K562 (cell line): ENCODE data around the gene GOLGA6L26. TPM values are rescaled to one million over a fixed set of nuclear protein-coding genes. Genes with fewer than 3 reads are reported as not detected.
"Not testable (repeated sequence)": the region's sequence is repeated elsewhere in the genome, so short reads cannot be mapped to it uniquely, and the experiment has no call there.

Experiments used
- ATAC-seq: fragments of 200-7000 bp; cut with Tn5 transposase; 3 replicates; pipeline ENCODE4 v1.9.1; 2020; ENCODE audit warnings: moderate library complexity
- BruUV-seq: library from RNA; stranded (reverse); fragments of 400-500 nt; replicated peaks from 2 replicates; lab custom pipeline; 2021; lab: Mats Ljungman, UMichigan
- CTCF ChIA-PET: fragments of 300-600 bp; formaldehyde crosslinking; extraction: SDS; loops from one replicate; lab custom pipeline; 2021; ENCODE audit warnings: low intra/inter-chr PET ratio; lab: Yijun Ruan, JAX
- POLR2A ChIA-PET: fragments of 300-600, 350-650 bp; sonication (Branson Sonifier 250); formaldehyde crosslinking; extraction: SDS; loops from one replicate; lab custom pipeline; 2021; ENCODE audit warnings: antibody characterized with exemption, inconsistent platforms; lab: Yijun Ruan, JAX
- DNase-seq, 4 experiments: peaks; one replicate each; pipeline versions ENCODE4 v3.0.0 to v3.0.0-alpha.2; 2011 to 2018; ENCODE audit warnings: low spot score in 3 of 4, mixed read lengths in 3 of 4; ENCODE audit errors: extremely low read depth in 1 of 4
- FAIRE-seq: peaks from 2 replicates; lab custom pipeline; 2011; peaks lifted over from hg19 to GRCh38; lab: Jason Lieb, UNC
- H2AFZ ChIP-seq: 2 replicates; pipeline ENCODE4 v1.6.0; 2011; ENCODE audit warnings: low read depth, low read length, control low read depth, inconsistent platforms
- H3K27ac ChIP-seq: fragments of 200-600 bp; 3 replicates; pipeline ENCODE4 v1.8.0; 2011; ENCODE audit warnings: low read depth, mild to moderate bottlenecking, control low read depth, inconsistent platforms, low read length, moderate library complexity, mixed read lengths; ENCODE audit errors: extremely low read depth
- H3K27me3 ChIP-seq, 2 experiments: fragments of 300-600 bp in 1 of 2; 2 replicates in 1 of 2; 3 replicates in 1 of 2; pipeline versions ENCODE4 v1.6.0 to v1.8.0; 2011; ENCODE audit warnings: inconsistent platforms in 2 of 2, low read length in 2 of 2, mild to moderate bottlenecking in 1 of 2, mixed read lengths in 1 of 2, moderate library complexity in 1 of 2; ENCODE audit not compliant: control insufficient read depth in 2 of 2, insufficient read depth in 2 of 2
- H3K36me3 ChIP-seq: fragments of 300-600 bp; 3 replicates; pipeline ENCODE4 v1.8.0; 2011; ENCODE audit warnings: mild to moderate bottlenecking, low read length, inconsistent platforms; ENCODE audit not compliant: control insufficient read depth, insufficient read depth
- H3K4me1 ChIP-seq, 2 experiments: fragments of 200-600 bp in 1 of 2; replicated peaks in 1 of 2; 2 replicates in 1 of 2; 3 replicates in 1 of 2; pipeline versions ENCODE4 v1.5.1 to v1.8.0; 2011; ENCODE audit warnings: inconsistent platforms in 2 of 2, low read length in 2 of 2, mild to moderate bottlenecking in 1 of 2, mixed read lengths in 1 of 2, moderate library complexity in 1 of 2; ENCODE audit not compliant: control insufficient read depth in 2 of 2, insufficient read depth in 2 of 2
- H3K4me2 ChIP-seq: 2 replicates; pipeline ENCODE4 v1.6.1; 2011; ENCODE audit warnings: low read length, control low read depth, inconsistent platforms, mixed read lengths; ENCODE audit not compliant: insufficient read depth
- H3K4me3 ChIP-seq: fragments of 200-600 bp; sonication (generic), shearing (Covaris generic); 2 replicates; pipeline ENCODE4 v1.5.1; 2016; ENCODE audit warnings: control low read depth, inconsistent platforms
- H3K79me2 ChIP-seq: fragments of 200-600 bp; 3 replicates; pipeline ENCODE4 v1.8.0; 2011; ENCODE audit warnings: low read length, inconsistent platforms; ENCODE audit not compliant: control insufficient read depth, insufficient read depth
- H3K9ac ChIP-seq, 2 experiments: 2 replicates each; pipeline versions ENCODE4 v1.6.0 to v1.6.1; 2011; ENCODE audit warnings: low read depth in 2 of 2, low read length in 2 of 2, control low read depth in 1 of 2, inconsistent platforms in 1 of 2, mild to moderate bottlenecking in 1 of 2, mixed read lengths in 1 of 2; ENCODE audit not compliant: insufficient read depth in 1 of 2
- H3K9me1 ChIP-seq: one replicate; pipeline ENCODE4 v1.6.0; 2011; ENCODE audit warnings: inconsistent platforms, mild to moderate bottlenecking, low read length, moderate library complexity; ENCODE audit not compliant: control insufficient read depth, insufficient read depth
- H3K9me3 ChIP-seq: replicated peaks from 2 replicates; pipeline ENCODE4 v1.5.1; 2011; ENCODE audit warnings: low read depth, low read length, inconsistent platforms; ENCODE audit not compliant: control insufficient read depth, insufficient read depth
- H4K20me1 ChIP-seq: replicated peaks from 2 replicates; pipeline ENCODE4 v1.6.1; 2011; ENCODE audit warnings: low read length, inconsistent platforms, mixed read lengths; ENCODE audit not compliant: control insufficient read depth, insufficient read depth
- ETV1 ChIP-seq: fragments of 450-650 bp; conservative IDR thresholded peaks from 2 replicates; pipeline ENCODE4 v1.6.1; 2016; ENCODE audit warnings: missing genetic modification characterization, control low read depth, low read depth, missing compliant biosample characterization
- PKNOX1 ChIP-seq: fragments of 450-650 bp; IDR thresholded peaks from 2 replicates; pipeline ENCODE4 v1.6.1; 2016
- RAD21 ChIP-seq, 2 experiments: fragments of 250-450 bp in 1 of 2; fragments of 450-650 bp in 1 of 2; sonication (Bioruptor Pico) in 1 of 2; formaldehyde crosslinking in 1 of 2; IDR thresholded peaks in 1 of 2; conservative IDR thresholded peaks in 1 of 2; 2 replicates each; pipeline versions ENCODE4 v1.4.0 to v1.8.0; 2020 to 2022; ENCODE audit warnings: mild to moderate bottlenecking in 2 of 2, moderate library complexity in 1 of 2
- RHOXF2B ChIP-seq: fragments of 250-450 bp; sonication (Bioruptor Pico); conservative IDR thresholded peaks from 2 replicates; pipeline ENCODE4 v1.5.1; 2021
- SRSF1 ChIP-seq: fragments of 200-400 bp; formaldehyde crosslinking; IDR thresholded peaks from 2 replicates; pipeline ENCODE4 v1.6.1; 2017; ENCODE audit warnings: mild to moderate bottlenecking, low read depth, low read length, moderate library complexity
- ZNF586 ChIP-seq: fragments of 450-650 bp; formaldehyde crosslinking; conservative IDR thresholded peaks from 2 replicates; pipeline ENCODE4 v1.4.0; 2020; ENCODE audit warnings: mild to moderate bottlenecking, moderate library complexity
- ZNF696 ChIP-seq: fragments of 250-450 bp; sonication (Bioruptor Pico); conservative IDR thresholded peaks from 2 replicates; pipeline ENCODE4 v1.4.0; 2020; ENCODE audit warnings: mild to moderate bottlenecking, moderate library complexity
- WGBS: fragments of 100-300 bp; shearing (Covaris generic); methylation state at CpG from one replicate; pipeline ENCODE4 v1.1.6; 2016; ENCODE audit warnings: low coverage, mixed read lengths; ENCODE audit not compliant: insufficient coverage; ENCODE audit errors: missing lambda C conversion rate; 5-methylcytosine and 5-hydroxymethylcytosine counted together
- in situ Hi-C: fragments of 300-500 bp; cut with MboI; formaldehyde crosslinking; loops from 4 replicates; pipeline ENCODE4 v1.15.0; 2018; ENCODE audit warnings: inconsistent platforms, mixed read lengths
- intact Hi-C: fragments of 100-400 bp; cut with micrococcal nuclease; formaldehyde crosslinking; loops from 2 replicates; pipeline ENCODE4 v1.14.2; 2022
- polyA plus RNA-seq, 8 experiments: library from polyadenylated mRNA; depleted of rRNA in 4 of 8; stranded (reverse) in 5 of 8; unstranded in 3 of 8; fragments of >200 nt; fragmentation: Nextera tagmentation in 2 of 8; fragmentation: Illumina TruSeq in 1 of 8; extraction: Ambion mirVana in 2 of 8; extraction: Trizol in 1 of 8; gene quantifications; 2 replicates each; pipeline versions ENCODE4 v1.2.1 to v1.2.3, GENCODE V29; 2011 to 2014; ENCODE audit warnings: inconsistent platforms in 1 of 8, missing spikeins in 1 of 8
- total RNA-seq, 7 experiments: library from RNA; depleted of rRNA in 6 of 7; stranded (reverse); fragments of >200 nt in 6 of 7; fragmentation: Illumina TruSeq in 2 of 7; extraction: Trizol in 2 of 7; gene quantifications; 2 replicates each; pipeline versions ENCODE4 v1.2.1 to v1.2.3, GENCODE V29; 2011 to 2021; ENCODE audit warnings: low replicate concordance in 1 of 7

Gene GOLGA6L26
- total and polyA plus RNA-seq, 9 of the 15 experiments (the other 6 are each of a cell fraction or from before 2014, with no cell fraction given) = not detected

GRCh38 chr15:23370578-23370977 is 36.6 kb upstream of the GOLGA6L26 start:
- CTCF ChIA-PET = no interaction called here
- FAIRE-seq = no peak

GRCh38 chr15:23364261-23364660 is 30.3 kb upstream of the GOLGA6L26 start:
- ATAC-seq, H3K4me1 ChIP-seq, H4K20me1 ChIP-seq, H3K79me2 ChIP-seq, in situ Hi-C loops, H3K27ac ChIP-seq, H2AFZ ChIP-seq, H3K9me1 ChIP-seq, H3K4me3 ChIP-seq, DNase-seq, H3K4me2 ChIP-seq, CTCF ChIA-PET, H3K9me3 ChIP-seq, FAIRE-seq: not testable (repeated sequence)
- 5% methylated on average over 4 of the region's 9 CpGs for WGBS
- TF ChIP-seq RAD21 (CRISPR knock-in tag; conservative IDR thresholded peaks at IDR 0.05 in 1 of 2, IDR thresholded peaks at IDR 0.05 in 1 of 2) = peak in 1 of 2 experiments; percentile 55; a peak in 3 of 4 replicates
- TF ChIP-seq, all 486 proteins: peak for 1; not testable (repeated sequence) for 485
- H3K9ac ChIP-seq, H3K27me3 ChIP-seq, H3K36me3 ChIP-seq, BruUV-seq, intact Hi-C loops, POLR2A ChIA-PET: not testable (repeated sequence)

More at GRCh38 chr15:23370578-23370977, 36.6 kb upstream of the GOLGA6L26 start:
- no peak overlapping the region for H3K4me2 ChIP-seq
- no peak overlapping the region for H3K4me3 ChIP-seq
- POLR2A ChIA-PET = interaction anchor here (0.5 kb wide), 1 partner anchor 478 kb away, joined by 3 read pairs; no protein-coding TSS in a partner anchor
- no peak overlapping the region for H2AFZ ChIP-seq
- H3K79me2 ChIP-seq = no peaks in the 10 kb centered on the region
- H3K27ac ChIP-seq = no peak overlapping the region
- H3K9ac ChIP-seq = no peak overlapping the region
- DNase-seq = no peak
- intact Hi-C loops (no loop called here), in situ Hi-C loops (no loop called here)
- no peak for ATAC-seq
- TF ChIP-seq ETV1 (tag) (no peak), ZNF696 (CRISPR knock-in tag) (no peak), ZNF586 (no peak), RHOXF2B (CRISPR knock-in tag) (no peak), PKNOX1 (no peak), SRSF1 (no peak)
- WGBS = 45% methylated on average over 2 of the region's 2 CpGs
- H3K36me3 ChIP-seq = no peaks in the 10 kb centered on the region
- H3K9me3 ChIP-seq = no peaks in the 10 kb centered on the region
- H4K20me1 ChIP-seq = no peaks in the 10 kb centered on the region
- H3K27me3 ChIP-seq = no peaks in the 10 kb centered on the region; a peak in 1 of 5 replicates
- peaks cover 0 to 9% of the 10 kb centered on the region in 2 experiments; a peak in 1 of 5 replicates for H3K4me1 ChIP-seq
- BruUV-seq = no TSS peak
- H3K9me1 ChIP-seq = no peaks in the 10 kb centered on the region

DNA sequence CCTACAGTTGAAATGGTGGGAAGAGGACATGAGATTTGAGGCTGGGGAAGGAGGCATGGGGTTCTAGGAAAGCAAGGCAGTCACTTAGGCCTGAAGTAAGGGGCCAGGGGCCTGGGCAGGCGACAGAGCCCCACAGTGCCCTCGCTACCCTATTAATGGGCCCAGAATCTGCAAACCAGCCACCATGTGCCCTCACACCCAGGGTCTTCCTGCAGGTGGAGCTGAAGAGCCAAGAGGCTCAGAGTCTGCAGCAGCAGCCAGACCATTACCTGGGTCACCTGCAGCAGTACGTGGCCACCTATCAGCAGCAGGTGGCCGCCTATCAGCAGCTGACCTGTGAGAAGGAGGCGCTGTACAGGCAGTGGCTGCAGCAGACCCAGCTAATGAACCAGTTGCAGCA is 28.6 kb upstream of the GOLGA6L26 start:
- intact Hi-C loops, H3K4me3 ChIP-seq, DNase-seq, H3K27me3 ChIP-seq, H3K27ac ChIP-seq, in situ Hi-C loops, H3K9me1 ChIP-seq, FAIRE-seq, CTCF ChIA-PET, H2AFZ ChIP-seq, H3K4me1 ChIP-seq, H3K4me2 ChIP-seq, H3K9ac ChIP-seq, POLR2A ChIA-PET, BruUV-seq, H4K20me1 ChIP-seq, H3K79me2 ChIP-seq, H3K36me3 ChIP-seq, ATAC-seq, H3K9me3 ChIP-seq: not testable (repeated sequence)
- WGBS = no CpG with 5 or more reads among the region's 5 CpGs
